ENCODE measurements around the gene MMP25.
A peak's percentile ranks its signal among the peaks of the same experiment; 100 is the strongest.

GRCh38 chr16:3059041-3059722 is 12.8 kb downstream of the MMP25 start:
- TF ChIP-seq TAF1 (IDR thresholded peaks at IDR 0.05; ENCODE audit: low read depth) (peak; percentile 36; the same call in 1 of the 2 replicates), REST (IDR thresholded peaks at IDR 0.05; ENCODE audit: low read depth) (no peak), TEAD4 (IDR thresholded peaks at IDR 0.05) (0 out of 2 replicates have a peak, but pooled peaks have one; percentile 21), YY1 (IDR thresholded peaks at IDR 0.05; ENCODE audit: low read depth) (no peak), EGR1 (IDR thresholded peaks at IDR 0.05) (0 out of 2 replicates have a peak, but pooled peaks have one; percentile 22)
